Keratinocyte (primary cell): ENCODE data around the gene VSIG10L2. TPM values are rescaled to one million over a fixed set of nuclear protein-coding genes. Genes with fewer than 3 reads are reported as not detected.

ENCODE experiments used
- DNase-seq: peaks from one replicate; pipeline ENCODE4 v3.0.0-alpha.2; 2011; ENCODE audit warnings: low read depth, missing footprints, low spot score
- FAIRE-seq: peaks from 2 replicates; lab custom pipeline; 2011; peaks lifted over from hg19 to GRCh38; lab: Jason Lieb, UNC
- H2AFZ ChIP-seq: 2 replicates; pipeline ENCODE4 v1.6.0; 2012; ENCODE audit warnings: low read length, control low read depth, inconsistent platforms; ENCODE audit not compliant: control insufficient read depth
- H3K27ac ChIP-seq: 2 replicates; pipeline ENCODE4 v1.5.1; 2011; ENCODE audit warnings: low read length; ENCODE audit not compliant: control insufficient read depth, insufficient read depth
- H3K27me3 ChIP-seq: 3 replicates; pipeline ENCODE4 v1.6.0; 2011; ENCODE audit warnings: low read length; ENCODE audit not compliant: control insufficient read depth, insufficient read depth; ENCODE audit errors: extremely low read depth
- H3K36me3 ChIP-seq, 2 experiments: 2 replicates in 1 of 2; 3 replicates in 1 of 2; pipeline ENCODE4 v1.5.1; 2011; ENCODE audit warnings: low read length in 2 of 2, mild to moderate bottlenecking in 1 of 2; ENCODE audit not compliant: control insufficient read depth in 2 of 2, insufficient read depth in 2 of 2; ENCODE audit errors: extremely low read depth in 1 of 2
- H3K4me1 ChIP-seq: 3 replicates; pipeline ENCODE4 v1.5.1; 2011; ENCODE audit warnings: low read length; ENCODE audit not compliant: control insufficient read depth, insufficient read depth; ENCODE audit errors: extremely low read depth
- H3K4me2 ChIP-seq: 3 replicates; pipeline ENCODE4 v1.6.0; 2011; ENCODE audit warnings: low read depth, low read length; ENCODE audit not compliant: control insufficient read depth, insufficient read depth; ENCODE audit errors: extremely low read depth
- H3K4me3 ChIP-seq, 3 experiments: fragments of 200-600 bp in 1 of 3; sonication (generic) in 1 of 3; 2 replicates in 2 of 3; 3 replicates in 1 of 3; pipeline ENCODE4 v1.5.1; 2011 to 2016; ENCODE audit warnings: low read length in 3 of 3, mild to moderate bottlenecking in 3 of 3, control low read depth in 2 of 3, inconsistent platforms in 1 of 3, low read depth in 1 of 3, mixed read lengths in 1 of 3, mixed run types in 1 of 3, moderate library complexity in 1 of 3; ENCODE audit not compliant: control insufficient read depth in 2 of 3, insufficient read depth in 2 of 3; ENCODE audit errors: extremely low read depth in 1 of 3
- H3K79me2 ChIP-seq: 2 replicates; pipeline ENCODE4 v1.6.0; 2012; ENCODE audit warnings: low read length; ENCODE audit not compliant: control insufficient read depth, insufficient read depth
- H3K9ac ChIP-seq: 3 replicates; pipeline ENCODE4 v1.6.0; 2011; ENCODE audit warnings: low read length; ENCODE audit not compliant: control insufficient read depth, insufficient read depth; ENCODE audit errors: extremely low read depth
- H3K9me1 ChIP-seq: 3 replicates; pipeline ENCODE4 v1.6.0; 2011; ENCODE audit warnings: low read length; ENCODE audit not compliant: control insufficient read depth, insufficient read depth; ENCODE audit errors: extremely low read depth
- H3K9me3 ChIP-seq: 2 replicates; pipeline ENCODE4 v1.5.1; 2012; ENCODE audit warnings: low read depth, low read length; ENCODE audit not compliant: control insufficient read depth
- H4K20me1 ChIP-seq: 3 replicates; pipeline ENCODE4 v1.6.0; 2011; ENCODE audit warnings: low read length; ENCODE audit not compliant: control insufficient read depth, insufficient read depth; ENCODE audit errors: extremely low read depth
- CTCF ChIP-seq, 3 experiments: IDR thresholded peaks in 1 of 3; conservative IDR thresholded peaks in 1 of 3; optimal IDR thresholded peaks in 1 of 3; 2 replicates in 2 of 3; 3 replicates in 1 of 3; pipeline versions ENCODE3 to v1.5.1; 2011; ENCODE audit warnings: low read length in 3 of 3, mild to moderate bottlenecking in 3 of 3, moderate library complexity in 2 of 3, control low read depth in 1 of 3, inconsistent platforms in 1 of 3; ENCODE audit not compliant: insufficient read depth in 2 of 3; ENCODE audit errors: extremely low read depth in 1 of 3
- EZH2 ChIP-seq: IDR thresholded peaks from one replicate; pipeline ENCODE4 v1.6.1; 2012; ENCODE audit warnings: inconsistent platforms, mild to moderate bottlenecking, low read length, moderate library complexity
- dilution Hi-C: fragments of 300-500 bp; cut with MboI; formaldehyde crosslinking; loops from one replicate; pipeline ENCODE4 v1.7.0; 2020; ENCODE audit warnings: low sequenced_read_pairs; ENCODE audit not compliant: extremely low pct_ligation_motif_present
- polyA plus RNA-seq, 5 experiments: library from polyadenylated mRNA; depleted of rRNA in 3 of 5; stranded (reverse) in 3 of 5; stranded (forward) in 1 of 5; unstranded in 1 of 5; fragments of >200 nt; gene quantifications; 1 replicate in 1 of 5; 2 replicates in 3 of 5; 3 replicates in 1 of 5; pipeline versions ENCODE4 v1.2.1 to v1.2.3, GENCODE V29; 2011 to 2012; ENCODE audit warnings: missing spikeins in 2 of 5, low read depth in 1 of 5, low replicate concordance in 1 of 5

The VSIG10L2 gene
- polyA plus RNA-seq, 1 donor (not counting 4 experiments of a cell fraction or from before 2014, with no cell fraction given) = 0.09 TPM

- Histone ChIP-seq H3K27me3 (no peaks in the 10 kb centered on the region), H3K9me3 (no peaks in the 10 kb centered on the region), H3K4me1 (no peaks in the 10 kb centered on the region), H2AFZ (no peak overlapping the region), H3K4me3 (no peak overlapping the region), H4K20me1 (no peaks in the 10 kb centered on the region), H3K9ac (no peak overlapping the region), H3K36me3 (no peaks in the 10 kb centered on the region), H3K27ac (no peak overlapping the region), H3K79me2 (no peaks in the 10 kb centered on the region), H3K9me1 (no peaks in the 10 kb centered on the region), H3K4me2 (no peak overlapping the region)
- no peak for DNase-seq
- dilution Hi-C loops = no loop called here
- FAIRE-seq = no peak
- TF ChIP-seq EZH2 (no peak), CTCF (optimal IDR thresholded peaks at IDR 0.05 in 1 of 3, IDR thresholded peaks at IDR 0.05 in 1 of 3, conservative IDR thresholded peaks at IDR 0.05 in 1 of 3; ENCODE audit: extremely low read depth in 1 of 3, insufficient read depth in 2 of 3, low read length in 3 of 3) (no peak)
These were observed 52.4 kb downstream of the VSIG10L2 start for GRCh38 chr11:125998267-125998666.

- H4K20me1 ChIP-seq = no peaks in the 10 kb centered on the region
- no peak overlapping the region for H3K4me2 ChIP-seq
- no peak overlapping the region for H3K9ac ChIP-seq
- H3K36me3 ChIP-seq = no peaks in the 10 kb centered on the region
- no peaks in the 10 kb centered on the region for H3K9me3 ChIP-seq
- dilution Hi-C loops = no loop called here
- DNase-seq = no peak
- no peak for TF ChIP-seq EZH2
- TF ChIP-seq CTCF (optimal IDR thresholded peaks at IDR 0.05 in 1 of 3, IDR thresholded peaks at IDR 0.05 in 1 of 3, conservative IDR thresholded peaks at IDR 0.05 in 1 of 3; ENCODE audit: extremely low read depth in 1 of 3, insufficient read depth in 2 of 3, low read length in 3 of 3) = no peak
- no peaks in the 10 kb centered on the region for H3K4me1 ChIP-seq
- H3K27ac ChIP-seq = no peak overlapping the region
- H3K27me3 ChIP-seq = no peaks in the 10 kb centered on the region
- FAIRE-seq = no peak
- H3K79me2 ChIP-seq = no peaks in the 10 kb centered on the region
- H2AFZ ChIP-seq = no peak overlapping the region
- no peaks in the 10 kb centered on the region for H3K9me1 ChIP-seq
- H3K4me3 ChIP-seq = no peak overlapping the region
These were observed 53.5 kb downstream of the VSIG10L2 start for GRCh38 chr11:125999234-125999880.
